Sigmoid colon (tissue), 3 donors: ENCODE data around the gene SLBP.

Source experiments
- CTCF ChIP-seq, 4 experiments: fragments of 450-650 bp in 3 of 4; fragments of 200-600 bp in 1 of 4; IDR thresholded peaks; one replicate each; pipeline ENCODE4 v1.5.1; 2016 to 2019; ENCODE audit warnings: antibody characterized with exemption in 4 of 4, mild to moderate bottlenecking in 3 of 4, moderate library complexity in 2 of 4
- POLR2A ChIP-seq, 2 donors: fragments of 450-650 bp; IDR thresholded peaks; one replicate each; pipeline ENCODE4 v1.6.1; 2016; ENCODE audit warnings: antibody characterized with exemption in 2 of 2, mild to moderate bottlenecking in 2 of 2, moderate library complexity in 2 of 2

GRCh38 chr4:1717129-1718094 lies 5.3 kb upstream of the SLBP start:
- TF ChIP-seq CTCF (IDR thresholded peaks at IDR 0.05) (no peak), POLR2A (IDR thresholded peaks at IDR 0.05) (no peak)
